B cell (primary cell): ENCODE results near the gene WDR53.
"Not testable (repeated sequence)": the region's sequence is repeated elsewhere in the genome, so short reads cannot be mapped to it uniquely, and the experiment has no call there.

ENCODE experiments used
- CTCF ChIP-seq: fragments of 200-600 bp; IDR thresholded peaks from one replicate; pipeline ENCODE4 v1.8.0; 2022; ENCODE audit warnings: antibody characterized with exemption, mild to moderate bottlenecking
- EZH2 ChIP-seq: IDR thresholded peaks from 2 replicates; pipeline ENCODE4 v1.6.1; 2012; ENCODE audit warnings: borderline replicate concordance, low read depth, mild to moderate bottlenecking, moderate library complexity, low read length; ENCODE audit not compliant: insufficient read depth, poor library complexity, severe bottlenecking

GRCh38 chr3:196615234-196615633 lies 46.9 kb upstream of the WDR53 start:
- not testable (repeated sequence) for TF ChIP-seq EZH2, CTCF
